ENCODE measurements around the gene SNAPC3.

GRCh38 chr9:15469406-15469805 lies 46.7 kb downstream of the SNAPC3 start:
- no peak for TF ChIP-seq CTCF (conservative IDR thresholded peaks at IDR 0.05; ENCODE audit: low read depth, low read length)
- TF ChIP-seq POLR2A (IDR thresholded peaks at IDR 0.05; ENCODE audit: low read depth, low read length) = no peak
- TF ChIP-seq RAD21 (IDR thresholded peaks at IDR 0.05; ENCODE audit: low read length) = no peak
- no peak for TF ChIP-seq SMC3 (IDR thresholded peaks at IDR 0.05; ENCODE audit: low read depth, low read length)
- no peak for TF ChIP-seq MAFK (IDR thresholded peaks at IDR 0.05; ENCODE audit: low read depth, low read length)
- TF ChIP-seq RCOR1 (IDR thresholded peaks at IDR 0.05; ENCODE audit: insufficient replicate concordance, low read length) = no peak
- no peak for TF ChIP-seq CEBPB (IDR thresholded peaks at IDR 0.05; ENCODE audit: low read depth, low read length)
- no peak for TF ChIP-seq MAZ (IDR thresholded peaks at IDR 0.05; ENCODE audit: borderline replicate concordance, low read depth, low read length)
- TF ChIP-seq FOS (IDR thresholded peaks at IDR 0.05; ENCODE audit: low read depth, low read length) = no peak

Measured in IMR-90 (cell line).